Measurements from ENCODE around the gene CHCHD2. TPM values are rescaled to one million over a fixed set of nuclear protein-coding genes. Genes with fewer than 3 reads are reported as not detected.
A peak's percentile ranks its signal among the peaks of the same experiment; 100 is the strongest.

CHCHD2 gene
- total and polyA plus RNA-seq, 2 of the 13 experiments (the other 11 are each of a cell fraction or from before 2014, with no cell fraction given): 330 to 572 TPM

DNA sequence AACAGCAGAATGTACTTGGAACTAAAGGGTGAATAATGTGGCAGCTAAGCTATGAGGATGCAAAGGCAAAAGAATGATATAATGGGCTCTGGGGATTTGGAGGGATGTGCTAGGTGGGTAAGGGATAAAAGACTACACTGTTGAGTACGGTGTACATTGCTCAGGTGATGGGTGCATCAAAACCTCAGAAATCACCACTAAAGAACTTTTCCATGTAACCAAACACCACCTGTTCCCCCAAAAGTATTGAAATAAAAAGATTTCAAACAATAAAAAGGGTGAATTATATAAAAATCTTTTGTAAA is 1.6 kb upstream of the CHCHD2 start (continued):
- TF ChIP-seq, protein P1, sequence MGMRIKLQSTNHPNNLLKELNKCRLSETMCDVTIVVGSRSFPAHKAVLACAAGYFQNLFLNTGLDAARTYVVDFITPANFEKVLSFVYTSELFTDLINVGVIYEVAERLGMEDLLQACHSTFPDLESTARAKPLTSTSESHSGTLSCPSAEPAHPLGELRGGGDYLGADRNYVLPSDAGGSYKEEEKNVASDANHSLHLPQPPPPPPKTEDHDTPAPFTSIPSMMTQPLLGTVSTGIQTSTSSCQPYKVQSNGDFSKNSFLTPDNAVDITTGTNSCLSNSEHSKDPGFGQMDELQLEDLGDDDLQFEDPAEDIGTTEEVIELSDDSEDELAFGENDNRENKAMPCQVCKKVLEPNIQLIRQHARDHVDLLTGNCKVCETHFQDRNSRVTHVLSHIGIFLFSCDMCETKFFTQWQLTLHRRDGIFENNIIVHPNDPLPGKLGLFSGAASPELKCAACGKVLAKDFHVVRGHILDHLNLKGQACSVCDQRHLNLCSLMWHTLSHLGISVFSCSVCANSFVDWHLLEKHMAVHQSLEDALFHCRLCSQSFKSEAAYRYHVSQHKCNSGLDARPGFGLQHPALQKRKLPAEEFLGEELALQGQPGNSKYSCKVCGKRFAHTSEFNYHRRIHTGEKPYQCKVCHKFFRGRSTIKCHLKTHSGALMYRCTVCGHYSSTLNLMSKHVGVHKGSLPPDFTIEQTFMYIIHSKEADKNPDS (CRISPR knock-in tag; IDR thresholded peaks at IDR 0.05): no peak
- TF ChIP-seq IRF2 (CRISPR knock-in tag; IDR thresholded peaks at IDR 0.05): no peak

DNA sequence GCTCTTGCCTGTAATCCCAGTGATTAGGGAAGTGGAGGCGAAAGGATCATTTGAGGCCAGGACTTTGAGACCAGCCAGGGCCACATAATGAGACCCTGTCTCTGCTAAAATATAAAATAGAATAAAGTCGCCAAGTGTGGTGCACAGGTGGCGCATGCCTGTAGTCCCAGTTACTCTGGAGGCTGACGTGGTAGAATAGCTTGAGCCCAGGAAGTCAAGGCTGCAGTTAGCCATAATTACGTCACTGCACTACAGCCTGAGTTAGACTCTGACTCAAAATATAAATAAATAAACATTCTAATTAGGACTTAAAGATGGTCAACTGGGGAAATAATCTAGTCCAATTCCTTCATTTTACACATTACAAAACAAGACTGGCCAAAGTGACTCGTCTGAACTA is 768 bp downstream of the CHCHD2 start:
- peak; percentile 73 for DNase-seq (ENCODE audit: low spot score)
- H3K27ac ChIP-seq (ENCODE audit: extremely low read length, insufficient read depth, low read length): peak overlapping the region; percentile 84
- POLR2A ChIA-PET: interaction anchor here (0.5 to 1.7 kb wide), 7 partner anchors 13 to 141 kb away, joined by 3 to 9 read pairs (median 3); partner anchors contain the start of genes CCT6A, NIPSNAP2, PHKG1 and PSPH
- peak overlapping the region; percentile 78 for H3K4me2 ChIP-seq (ENCODE audit: low read depth, low read length)
- CTCF ChIA-PET (ENCODE audit: low intra/inter-chr PET ratio, low total read pairs): no interaction called here
- in situ Hi-C loops (cut with HindIII; ENCODE audit: extremely low pct_ligation_motif_present, low pct_unique_long_range_greater_than_20kb) (no loop called here), intact Hi-C loops (cut with micrococcal nuclease; ENCODE audit: unreplicated experiment) (no loop called here)
- H3K36me3 ChIP-seq (replicated peaks in 1 of 2; ENCODE audit: control insufficient read depth in 1 of 2, insufficient read depth in 2 of 2, low read length in 2 of 2): peaks cover 7 to 37% of the 10 kb centered on the region in 2 experiments
- FAIRE-seq: peak; percentile 67
- H3K9ac ChIP-seq (ENCODE audit: insufficient read depth, low read depth, low read length): peak overlapping the region; percentile 93
- peak overlapping the region; percentile 71 to 92 (median 84) for H3K4me3 ChIP-seq (replicated peaks in 1 of 3; ENCODE audit: insufficient read depth in 1 of 3, low read depth in 2 of 3, low read length in 3 of 3)
- peaks cover 6% of the 10 kb centered on the region; the same call in 1 of the 2 replicates for H3K9me3 ChIP-seq (ENCODE audit: low read length)
- no peak overlapping the region for H2AFZ ChIP-seq (ENCODE audit: low read length)
- peak; percentile 42 for ATAC-seq
- WGBS (ENCODE audit: low lambda C conversion rate): 8% methylated on average over 6 of the region's 6 CpGs
- no peaks in the 10 kb centered on the region; the same call in 1 of the 2 replicates for H4K20me1 ChIP-seq (ENCODE audit: insufficient read depth, low read length)
- H3K27me3 ChIP-seq (ENCODE audit: control insufficient read depth in 1 of 2, insufficient read depth in 2 of 2, low read length in 2 of 2): no peaks in the 10 kb centered on the region; a peak in 1 of 5 replicates
- peaks cover 29% of the 10 kb centered on the region for H3K79me2 ChIP-seq (ENCODE audit: insufficient read depth, low read length)
- BruUV-seq (replicated peaks): TSS peak; percentile 72
- peaks cover 16% of the 10 kb centered on the region; the same call in 1 of the 2 replicates for H3K4me1 ChIP-seq (ENCODE audit: insufficient read depth, low read length)
- no peak for TF ChIP-seq ONECUT2 (CRISPR knock-in tag; IDR thresholded peaks at IDR 0.05)
- TF ChIP-seq ZNF558 (CRISPR knock-in tag; IDR thresholded peaks at IDR 0.05; ENCODE audit: borderline replicate concordance): 0 out of 2 replicates have a peak, but pooled peaks have one; percentile 15
- TF ChIP-seq ZBTB44 (CRISPR knock-in tag; IDR thresholded peaks at IDR 0.05): no peak
- 0 out of 2 replicates have a peak, but pooled peaks have one; percentile 8 for TF ChIP-seq ATF1 (CRISPR knock-in tag; IDR thresholded peaks at IDR 0.05)
- no peak for TF ChIP-seq ZNF17 (CRISPR knock-in tag; IDR thresholded peaks at IDR 0.05)
- no peak for TF ChIP-seq BORCS8-MEF2B (CRISPR knock-in tag; IDR thresholded peaks at IDR 0.05)
- TF ChIP-seq ZBTB21 (CRISPR knock-in tag; IDR thresholded peaks at IDR 0.05): peak; percentile 89
- no peak for TF ChIP-seq GPN1 (CRISPR knock-in tag; IDR thresholded peaks at IDR 0.05; ENCODE audit: borderline replicate concordance)
- TF ChIP-seq IKZF4 (CRISPR knock-in tag; IDR thresholded peaks at IDR 0.05; ENCODE audit: borderline replicate concordance, low read depth, not compliant biosample characterization): no peak
- TF ChIP-seq, protein P2, sequence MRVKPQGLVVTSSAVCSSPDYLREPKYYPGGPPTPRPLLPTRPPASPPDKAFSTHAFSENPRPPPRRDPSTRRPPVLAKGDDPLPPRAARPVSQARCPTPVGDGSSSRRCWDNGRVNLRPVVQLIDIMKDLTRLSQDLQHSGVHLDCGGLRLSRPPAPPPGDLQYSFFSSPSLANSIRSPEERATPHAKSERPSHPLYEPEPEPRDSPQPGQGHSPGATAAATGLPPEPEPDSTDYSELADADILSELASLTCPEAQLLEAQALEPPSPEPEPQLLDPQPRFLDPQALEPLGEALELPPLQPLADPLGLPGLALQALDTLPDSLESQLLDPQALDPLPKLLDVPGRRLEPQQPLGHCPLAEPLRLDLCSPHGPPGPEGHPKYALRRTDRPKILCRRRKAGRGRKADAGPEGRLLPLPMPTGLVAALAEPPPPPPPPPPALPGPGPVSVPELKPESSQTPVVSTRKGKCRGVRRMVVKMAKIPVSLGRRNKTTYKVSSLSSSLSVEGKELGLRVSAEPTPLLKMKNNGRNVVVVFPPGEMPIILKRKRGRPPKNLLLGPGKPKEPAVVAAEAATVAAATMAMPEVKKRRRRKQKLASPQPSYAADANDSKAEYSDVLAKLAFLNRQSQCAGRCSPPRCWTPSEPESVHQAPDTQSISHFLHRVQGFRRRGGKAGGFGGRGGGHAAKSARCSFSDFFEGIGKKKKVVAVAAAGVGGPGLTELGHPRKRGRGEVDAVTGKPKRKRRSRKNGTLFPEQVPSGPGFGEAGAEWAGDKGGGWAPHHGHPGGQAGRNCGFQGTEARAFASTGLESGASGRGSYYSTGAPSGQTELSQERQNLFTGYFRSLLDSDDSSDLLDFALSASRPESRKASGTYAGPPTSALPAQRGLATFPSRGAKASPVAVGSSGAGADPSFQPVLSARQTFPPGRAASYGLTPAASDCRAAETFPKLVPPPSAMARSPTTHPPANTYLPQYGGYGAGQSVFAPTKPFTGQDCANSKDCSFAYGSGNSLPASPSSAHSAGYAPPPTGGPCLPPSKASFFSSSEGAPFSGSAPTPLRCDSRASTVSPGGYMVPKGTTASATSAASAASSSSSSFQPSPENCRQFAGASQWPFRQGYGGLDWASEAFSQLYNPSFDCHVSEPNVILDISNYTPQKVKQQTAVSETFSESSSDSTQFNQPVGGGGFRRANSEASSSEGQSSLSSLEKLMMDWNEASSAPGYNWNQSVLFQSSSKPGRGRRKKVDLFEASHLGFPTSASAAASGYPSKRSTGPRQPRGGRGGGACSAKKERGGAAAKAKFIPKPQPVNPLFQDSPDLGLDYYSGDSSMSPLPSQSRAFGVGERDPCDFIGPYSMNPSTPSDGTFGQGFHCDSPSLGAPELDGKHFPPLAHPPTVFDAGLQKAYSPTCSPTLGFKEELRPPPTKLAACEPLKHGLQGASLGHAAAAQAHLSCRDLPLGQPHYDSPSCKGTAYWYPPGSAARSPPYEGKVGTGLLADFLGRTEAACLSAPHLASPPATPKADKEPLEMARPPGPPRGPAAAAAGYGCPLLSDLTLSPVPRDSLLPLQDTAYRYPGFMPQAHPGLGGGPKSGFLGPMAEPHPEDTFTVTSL (CRISPR knock-in tag; IDR thresholded peaks at IDR 0.05; ENCODE audit: borderline replicate concordance): no peak
- peak in 1 of 2 experiments; percentile 23; a peak in 1 of 4 replicates for TF ChIP-seq POLR2A (IDR thresholded peaks at IDR 0.05; ENCODE audit: insufficient read depth in 1 of 2, low read depth in 2 of 2, low read length in 2 of 2)
- TF ChIP-seq CREM (IDR thresholded peaks at IDR 0.05): 0 out of 2 replicates have a peak, but pooled peaks have one; percentile 30
- no peak for TF ChIP-seq CREM (CRISPR knock-in tag; IDR thresholded peaks at IDR 0.05)
- TF ChIP-seq PAF1 (CRISPR knock-in tag; IDR thresholded peaks at IDR 0.05): no peak

All from HepG2 (cell line).